ENCODE data around the gene MAZ. TPM values are rescaled to one million over a fixed set of nuclear protein-coding genes. Genes with fewer than 3 reads are reported as not detected.

MAZ gene
- total RNA-seq, 1 donor from 2014 or later, result 373 TPM

GRCh38 chr16:29844575-29845331, 38.4 kb downstream of the MAZ start:
- DNase-seq (ENCODE audit: low spot score in 2 of 2) (no peak), FAIRE-seq (no peak)

- DNase-seq (ENCODE audit: low spot score in 2 of 2), result no peak
- FAIRE-seq, result no peak
Measured at GRCh38 chr16:29845656-29846055, 39.3 kb downstream of the MAZ start.

- DNase-seq (ENCODE audit: low spot score in 2 of 2) (peak; percentile 54 to 72), FAIRE-seq (no peak)
Measured at GRCh38 chr16:29848420-29849297, 42.3 kb downstream of the MAZ start.

- FAIRE-seq (no peak), DNase-seq (ENCODE audit: low spot score in 2 of 2) (no peak)
Measured at GRCh38 chr16:29849505-29849904, 43.2 kb downstream of the MAZ start.

GRCh38 chr16:29850998-29851397, 44.7 kb downstream of the MAZ start:
- DNase-seq (ENCODE audit: low spot score in 2 of 2) (no peak), FAIRE-seq (no peak)

- DNase-seq (ENCODE audit: low spot score in 2 of 2), result no peak
- FAIRE-seq, result no peak
Measured at GRCh38 chr16:29852654-29853053, 46.3 kb downstream of the MAZ start.

- DNase-seq (ENCODE audit: low spot score in 2 of 2) (no peak), FAIRE-seq (no peak)
Measured at GRCh38 chr16:29854520-29855100, 48.3 kb downstream of the MAZ start.

GRCh38 chr16:29857133-29857760, 50.9 kb downstream of the MAZ start:
- DNase-seq (ENCODE audit: low spot score in 2 of 2), result no peak
- FAIRE-seq, result no peak

- DNase-seq (ENCODE audit: low spot score in 2 of 2), result no peak
Measured at GRCh38 chr16:29858149-29858849, 52.0 kb downstream of the MAZ start.

GRCh38 chr16:29858974-29859373, 52.6 kb downstream of the MAZ start:
- FAIRE-seq (no peak), DNase-seq (ENCODE audit: low spot score in 2 of 2) (no peak)

More at GRCh38 chr16:29858149-29858849, 52.0 kb downstream of the MAZ start:
- FAIRE-seq, result no peak

GRCh38 chr16:29860218-29860617, 53.9 kb downstream of the MAZ start:
- FAIRE-seq, result no peak
- DNase-seq (ENCODE audit: low spot score in 2 of 2), result no peak

Small RNA genes lying within 50 kb of the gene (small RNA-seq; reads per million reads assigned to genes)
- gene AC009133.6, result not detected
- not detected for gene AC120114.4

Other genes with a start within 250 kb of the MAZ start
- under 0.01 TPM for gene SPN, start 143.3 kb upstream of the MAZ start, total RNA-seq
- gene QPRT, start 127.3 kb upstream of the MAZ start, total RNA-seq, result 2.9 TPM
- gene C16orf54, start 60.5 kb upstream of the MAZ start, total RNA-seq, result 0.41 TPM
- gene ZG16, start 28.3 kb upstream of the MAZ start, total RNA-seq, result not detected
- 37.1 TPM for gene KIF22, start 15.8 kb upstream of the MAZ start, total RNA-seq
- 15.9 TPM for gene PRRT2, start 5.7 kb downstream of the MAZ start, total RNA-seq
- 11.8 TPM for gene PAGR1, start 9.6 kb downstream of the MAZ start, total RNA-seq
- 4.5 TPM for gene MVP, start 13.9 kb downstream of the MAZ start, total RNA-seq
- gene CDIPT, start 56.7 kb downstream of the MAZ start, total RNA-seq, result 53.4 TPM
- gene SEZ6L2, start 93.0 kb downstream of the MAZ start, total RNA-seq, result 43.2 TPM
- 9.4 TPM for gene ASPHD1, start 94.0 kb downstream of the MAZ start, total RNA-seq
- 18.3 TPM for gene KCTD13, start 119.7 kb downstream of the MAZ start, total RNA-seq
- 26.9 TPM for gene TMEM219, start 155.6 kb downstream of the MAZ start, total RNA-seq
- gene TAOK2, start 167.3 kb downstream of the MAZ start, total RNA-seq, result 58.3 TPM
- gene HIRIP3, start 189.1 kb downstream of the MAZ start, total RNA-seq, result 12.6 TPM
- gene INO80E, start 189.7 kb downstream of the MAZ start, total RNA-seq, result 22.0 TPM
- gene DOC2A, start 204.5 kb downstream of the MAZ start, total RNA-seq, result 11.8 TPM
- gene C16orf92, start 216.7 kb downstream of the MAZ start, total RNA-seq, result not detected
- 10.2 TPM for gene TLCD3B, start 224.7 kb downstream of the MAZ start, total RNA-seq